ENCODE data around the gene MORF4L2.

The MORF4L2 gene

DNA sequence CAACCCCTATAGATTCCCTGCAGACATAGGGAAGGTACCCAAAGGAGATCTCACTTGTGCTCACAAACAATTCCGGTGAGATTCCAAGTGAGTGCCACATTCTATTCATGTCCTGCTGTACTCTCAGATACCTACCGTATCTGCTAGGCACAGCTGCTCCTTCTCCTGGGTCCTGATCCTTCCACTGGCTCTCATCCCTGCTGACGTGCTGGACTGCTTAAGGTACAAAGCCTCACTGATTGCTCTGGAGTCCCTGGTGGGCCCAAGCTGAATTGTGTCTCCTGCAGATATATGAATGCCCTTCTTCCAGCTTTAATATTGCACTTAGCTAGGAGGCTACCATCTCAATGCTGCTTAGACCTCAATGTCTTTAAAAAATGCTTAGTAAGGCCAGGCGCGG, 55.4 kb downstream of the MORF4L2 start:
- TF ChIP-seq, protein P1, sequence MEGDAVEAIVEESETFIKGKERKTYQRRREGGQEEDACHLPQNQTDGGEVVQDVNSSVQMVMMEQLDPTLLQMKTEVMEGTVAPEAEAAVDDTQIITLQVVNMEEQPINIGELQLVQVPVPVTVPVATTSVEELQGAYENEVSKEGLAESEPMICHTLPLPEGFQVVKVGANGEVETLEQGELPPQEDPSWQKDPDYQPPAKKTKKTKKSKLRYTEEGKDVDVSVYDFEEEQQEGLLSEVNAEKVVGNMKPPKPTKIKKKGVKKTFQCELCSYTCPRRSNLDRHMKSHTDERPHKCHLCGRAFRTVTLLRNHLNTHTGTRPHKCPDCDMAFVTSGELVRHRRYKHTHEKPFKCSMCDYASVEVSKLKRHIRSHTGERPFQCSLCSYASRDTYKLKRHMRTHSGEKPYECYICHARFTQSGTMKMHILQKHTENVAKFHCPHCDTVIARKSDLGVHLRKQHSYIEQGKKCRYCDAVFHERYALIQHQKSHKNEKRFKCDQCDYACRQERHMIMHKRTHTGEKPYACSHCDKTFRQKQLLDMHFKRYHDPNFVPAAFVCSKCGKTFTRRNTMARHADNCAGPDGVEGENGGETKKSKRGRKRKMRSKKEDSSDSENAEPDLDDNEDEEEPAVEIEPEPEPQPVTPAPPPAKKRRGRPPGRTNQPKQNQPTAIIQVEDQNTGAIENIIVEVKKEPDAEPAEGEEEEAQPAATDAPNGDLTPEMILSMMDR (IDR thresholded peaks at IDR 0.05) = no peak
- Histone ChIP-seq H3K36me3 (no peaks in the 10 kb centered on the region), H3K27me3 (no peaks in the 10 kb centered on the region), H3K4me1 (ENCODE audit: control insufficient read depth in 1 of 2, insufficient read depth in 1 of 2, low read depth in 1 of 2, low read length in 1 of 2) (peaks cover 0 to 8% of the 10 kb centered on the region in 2 experiments), H3K27ac (no peak overlapping the region), H3K9me3 (no peaks in the 10 kb centered on the region), H3K4me3 (ENCODE audit: low read depth in 1 of 2, low read length in 1 of 2) (no peak overlapping the region)

DNA sequence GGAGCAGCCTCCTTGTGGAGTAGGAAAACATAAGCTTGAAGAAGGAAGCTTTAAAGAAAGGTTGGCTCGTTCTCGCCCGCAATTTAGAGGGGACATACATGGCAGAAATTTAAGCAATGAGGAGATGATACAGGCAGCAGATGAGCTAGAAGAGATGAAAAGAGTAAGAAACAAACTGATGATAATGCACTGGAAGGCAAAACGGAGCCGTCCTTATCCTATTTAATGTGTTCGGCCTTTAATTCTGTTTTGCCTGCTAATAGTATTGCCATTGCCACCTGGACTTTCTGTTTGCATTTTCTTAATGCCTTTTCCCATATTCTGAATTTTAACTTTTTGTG, 56.4 kb downstream of the MORF4L2 start:
- TF ChIP-seq, protein P1 (IDR thresholded peaks at IDR 0.05) = no peak
- Histone ChIP-seq H3K4me3 (ENCODE audit: low read depth in 1 of 2, low read length in 1 of 2) (peak overlapping the region; percentile 51 to 60), H3K27ac (no peak overlapping the region), H3K4me1 (ENCODE audit: control insufficient read depth in 1 of 2, insufficient read depth in 1 of 2, low read depth in 1 of 2, low read length in 1 of 2) (peaks cover 0 to 8% of the 10 kb centered on the region in 2 experiments), H3K36me3 (no peaks in the 10 kb centered on the region), H3K9me3 (no peaks in the 10 kb centered on the region), H3K27me3 (no peaks in the 10 kb centered on the region)

DNA sequence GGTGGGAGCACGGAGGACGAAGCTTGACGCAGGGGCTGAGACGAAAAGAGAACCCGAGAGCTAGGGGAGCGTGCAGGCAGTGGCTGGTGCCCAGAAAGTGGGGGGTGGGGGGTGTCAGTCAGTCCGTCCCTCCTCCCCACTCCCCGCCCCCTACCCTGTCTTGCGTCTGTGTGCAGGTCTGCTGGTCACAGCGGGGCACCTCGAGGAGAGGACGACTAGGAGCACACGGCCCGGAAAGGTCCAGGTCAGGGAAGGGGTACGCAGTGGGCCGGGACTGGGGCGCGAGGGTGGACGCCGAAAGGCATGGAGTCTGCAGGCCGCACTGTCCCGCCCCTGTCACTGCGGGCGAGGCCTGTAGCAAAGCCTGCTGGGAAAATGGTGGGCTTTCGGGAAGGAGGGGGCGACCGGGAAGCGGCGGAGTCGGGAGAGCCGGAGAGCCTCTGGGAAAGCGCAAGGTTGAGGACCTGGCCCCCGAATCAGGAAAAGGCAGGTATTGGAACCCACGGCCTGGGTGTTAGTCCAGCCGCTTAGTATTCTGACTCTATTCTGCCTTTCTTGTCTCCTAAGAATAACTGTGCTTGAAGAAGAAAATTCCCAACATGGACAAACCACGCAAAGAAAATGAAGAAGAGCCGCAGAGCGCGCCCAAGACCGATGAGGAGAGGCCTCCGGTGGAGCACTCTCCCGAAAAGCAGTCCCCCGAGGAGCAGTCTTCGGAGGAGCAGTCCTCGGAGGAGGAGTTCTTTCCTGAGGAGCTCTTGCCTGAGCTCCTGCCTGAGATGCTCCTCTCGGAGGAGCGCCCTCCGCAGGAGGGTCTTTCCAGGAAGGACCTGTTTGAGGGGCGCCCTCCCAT, 57.0 kb downstream of the MORF4L2 start:
- Histone ChIP-seq H3K27me3 (no peaks in the 10 kb centered on the region), H3K36me3 (no peaks in the 10 kb centered on the region), H3K4me3 (ENCODE audit: low read depth in 1 of 2, low read length in 1 of 2) (peak overlapping the region; percentile 51 to 60), H3K4me1 (ENCODE audit: control insufficient read depth in 1 of 2, insufficient read depth in 1 of 2, low read depth in 1 of 2, low read length in 1 of 2) (peaks cover 0 to 8% of the 10 kb centered on the region in 2 experiments), H3K9me3 (no peaks in the 10 kb centered on the region), H3K27ac (no peak overlapping the region)
- TF ChIP-seq, protein P1 (IDR thresholded peaks at IDR 0.05) = no peak

DNA sequence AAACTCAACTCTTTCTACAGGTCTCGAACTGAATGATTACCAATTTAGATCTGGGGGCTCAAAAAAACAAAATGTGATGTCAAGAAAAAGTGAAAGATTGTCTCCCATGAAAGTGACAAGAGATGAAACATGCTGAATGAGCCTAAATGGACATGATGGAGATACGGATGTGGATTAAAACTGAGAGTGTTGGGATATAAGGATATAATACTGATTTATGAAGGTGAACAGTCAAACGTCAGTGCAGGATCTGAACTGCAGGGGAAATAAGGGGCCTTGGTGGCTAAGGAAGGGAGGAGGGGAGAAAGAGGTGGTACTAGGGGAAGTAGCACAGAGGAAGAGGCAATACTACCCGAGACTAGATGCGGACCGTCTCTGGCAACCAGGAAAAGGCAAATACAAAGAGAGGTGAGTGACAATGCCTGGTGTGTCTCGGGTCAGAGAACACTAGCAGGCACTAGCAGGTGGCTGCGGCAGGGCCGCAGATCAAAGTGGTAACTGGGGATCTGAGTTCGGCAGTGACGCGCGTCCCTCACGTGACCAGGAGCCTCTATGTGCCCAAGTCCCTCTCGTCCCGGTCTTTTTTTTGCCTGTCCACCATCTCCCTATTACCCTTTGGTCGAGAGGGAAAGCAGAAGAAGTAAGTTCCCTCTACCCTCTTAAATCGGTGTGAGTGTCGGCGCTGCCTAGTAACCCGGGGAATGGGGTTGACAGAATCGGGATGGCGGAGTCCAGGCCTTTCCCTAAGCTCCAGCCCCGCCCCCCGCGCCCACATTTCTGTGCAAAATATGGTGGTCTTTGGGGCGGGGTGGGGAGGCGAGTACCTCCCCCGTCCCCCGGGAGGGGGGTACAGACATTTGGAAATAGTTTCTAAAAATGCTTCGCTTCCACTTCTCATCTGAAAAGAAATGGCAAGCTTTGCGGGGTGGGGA, 57.8 kb downstream of the MORF4L2 start, which contains the start of gene TCEAL1:
Gene TCEAL1 (plus strand): TSS at position 590 of the 932 bp plus-strand sequence. CDS start 942 bp downstream, outside the sequence.
- H3K36me3 ChIP-seq = no peaks in the 10 kb centered on the region

GRCh38 chrX:103626855-103627254, 59.6 kb downstream of the MORF4L2 start:
- no peak overlapping the region for H3K27ac ChIP-seq
- TF ChIP-seq, protein P1 (IDR thresholded peaks at IDR 0.05) = no peak
- H3K27me3 ChIP-seq = no peaks in the 10 kb centered on the region
- no peaks in the 10 kb centered on the region for H3K9me3 ChIP-seq
- peaks cover 0 to 8% of the 10 kb centered on the region in 2 experiments for H3K4me1 ChIP-seq (ENCODE audit: control insufficient read depth in 1 of 2, insufficient read depth in 1 of 2, low read depth in 1 of 2, low read length in 1 of 2)
- no peaks in the 10 kb centered on the region for H3K36me3 ChIP-seq
- no peak overlapping the region for H3K4me3 ChIP-seq (ENCODE audit: low read depth in 1 of 2, low read length in 1 of 2)

More for the DNA sequence above, 57.8 kb downstream of the MORF4L2 start, which contains the start of gene TCEAL1:
- H3K27ac ChIP-seq = peak within 1 kb of the TSS; percentile 29
- no peaks in the 10 kb centered on the region for H3K9me3 ChIP-seq
- TF ChIP-seq, protein P1 (IDR thresholded peaks at IDR 0.05) = no peak
- peak within 1 kb of the TSS; percentile 51 to 60 for H3K4me3 ChIP-seq (ENCODE audit: low read depth in 1 of 2, low read length in 1 of 2)
- peaks cover 0 to 8% of the 10 kb centered on the region in 2 experiments for H3K4me1 ChIP-seq (ENCODE audit: control insufficient read depth in 1 of 2, insufficient read depth in 1 of 2, low read depth in 1 of 2, low read length in 1 of 2)
- H3K27me3 ChIP-seq = no peaks in the 10 kb centered on the region

Data from neutrophil (primary cell).